ENCODE measurements around the gene SND1. TPM values are rescaled to one million over a fixed set of nuclear protein-coding genes. Genes with fewer than 3 reads are reported as not detected.

Gene SND1
- total and polyA plus RNA-seq, 4 donors: 59.4 to 214 (median 84.1) TPM

DNA sequence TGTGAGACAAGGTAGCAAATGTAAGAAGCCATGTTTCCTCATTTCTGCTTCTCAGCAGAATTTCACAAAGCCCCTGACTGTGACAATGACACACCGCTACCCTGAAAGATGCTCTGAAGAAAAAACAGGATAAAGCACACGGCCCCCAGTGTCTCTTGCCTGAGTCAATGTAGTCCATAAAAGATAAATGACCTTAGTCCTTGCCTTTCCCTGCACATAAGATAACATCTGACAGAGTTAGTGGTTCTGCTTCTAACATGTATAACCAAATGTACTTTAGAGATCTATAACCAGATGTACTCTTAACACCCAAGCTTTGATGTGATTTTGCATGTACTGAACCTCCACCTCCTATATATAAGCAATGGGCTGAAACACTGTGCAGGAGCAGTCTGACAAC, 3.0 kb upstream of the SND1 start:
- no peaks in the 10 kb centered on the region for H3K27me3 ChIP-seq (ENCODE audit: control insufficient read depth in 4 of 4, insufficient read depth in 4 of 4, low read length in 3 of 4)
- TF ChIP-seq RXRA (IDR thresholded peaks at IDR 0.05) (no peak), GABPA (IDR thresholded peaks at IDR 0.05 in 1 of 2, conservative IDR thresholded peaks at IDR 0.05 in 1 of 2) (no peak), HNF4G (IDR thresholded peaks at IDR 0.05) (no peak), TAF1 (conservative IDR thresholded peaks at IDR 0.05) (no peak), NR2F2 (IDR thresholded peaks at IDR 0.05) (no peak), RAD21 (IDR thresholded peaks at IDR 0.05) (no peak)
- TF ChIP-seq, protein P1, sequence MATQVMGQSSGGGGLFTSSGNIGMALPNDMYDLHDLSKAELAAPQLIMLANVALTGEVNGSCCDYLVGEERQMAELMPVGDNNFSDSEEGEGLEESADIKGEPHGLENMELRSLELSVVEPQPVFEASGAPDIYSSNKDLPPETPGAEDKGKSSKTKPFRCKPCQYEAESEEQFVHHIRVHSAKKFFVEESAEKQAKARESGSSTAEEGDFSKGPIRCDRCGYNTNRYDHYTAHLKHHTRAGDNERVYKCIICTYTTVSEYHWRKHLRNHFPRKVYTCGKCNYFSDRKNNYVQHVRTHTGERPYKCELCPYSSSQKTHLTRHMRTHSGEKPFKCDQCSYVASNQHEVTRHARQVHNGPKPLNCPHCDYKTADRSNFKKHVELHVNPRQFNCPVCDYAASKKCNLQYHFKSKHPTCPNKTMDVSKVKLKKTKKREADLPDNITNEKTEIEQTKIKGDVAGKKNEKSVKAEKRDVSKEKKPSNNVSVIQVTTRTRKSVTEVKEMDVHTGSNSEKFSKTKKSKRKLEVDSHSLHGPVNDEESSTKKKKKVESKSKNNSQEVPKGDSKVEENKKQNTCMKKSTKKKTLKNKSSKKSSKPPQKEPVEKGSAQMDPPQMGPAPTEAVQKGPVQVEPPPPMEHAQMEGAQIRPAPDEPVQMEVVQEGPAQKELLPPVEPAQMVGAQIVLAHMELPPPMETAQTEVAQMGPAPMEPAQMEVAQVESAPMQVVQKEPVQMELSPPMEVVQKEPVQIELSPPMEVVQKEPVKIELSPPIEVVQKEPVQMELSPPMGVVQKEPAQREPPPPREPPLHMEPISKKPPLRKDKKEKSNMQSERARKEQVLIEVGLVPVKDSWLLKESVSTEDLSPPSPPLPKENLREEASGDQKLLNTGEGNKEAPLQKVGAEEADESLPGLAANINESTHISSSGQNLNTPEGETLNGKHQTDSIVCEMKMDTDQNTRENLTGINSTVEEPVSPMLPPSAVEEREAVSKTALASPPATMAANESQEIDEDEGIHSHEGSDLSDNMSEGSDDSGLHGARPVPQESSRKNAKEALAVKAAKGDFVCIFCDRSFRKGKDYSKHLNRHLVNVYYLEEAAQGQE (IDR thresholded peaks at IDR 0.05): no peak
- peaks cover 3 to 19% (median 10%) of the 10 kb centered on the region in 4 donors for H3K4me1 ChIP-seq (ENCODE audit: control insufficient read depth in 4 of 4, insufficient read depth in 4 of 4, low read length in 3 of 4)
- DNase-seq (ENCODE audit: low spot score): no peak
- WGBS: 88% methylated on average over 2 of the region's 2 CpGs
- no peaks in the 10 kb centered on the region for H3K36me3 ChIP-seq (ENCODE audit: control insufficient read depth in 4 of 4, insufficient read depth in 3 of 4, low read depth in 1 of 4, low read length in 3 of 4)
- H3K9me3 ChIP-seq (ENCODE audit: control insufficient read depth in 4 of 4, low read length in 3 of 4): no peaks in the 10 kb centered on the region
- H3K27ac ChIP-seq (ENCODE audit: low read depth in 1 of 2, low read length in 2 of 2): no peak overlapping the region
- no peak overlapping the region for H3K9ac ChIP-seq (ENCODE audit: low read depth in 1 of 2, low read length in 2 of 2)
- no peak overlapping the region for H3K4me3 ChIP-seq (ENCODE audit: low read depth in 1 of 3, low read length in 3 of 3)

DNA sequence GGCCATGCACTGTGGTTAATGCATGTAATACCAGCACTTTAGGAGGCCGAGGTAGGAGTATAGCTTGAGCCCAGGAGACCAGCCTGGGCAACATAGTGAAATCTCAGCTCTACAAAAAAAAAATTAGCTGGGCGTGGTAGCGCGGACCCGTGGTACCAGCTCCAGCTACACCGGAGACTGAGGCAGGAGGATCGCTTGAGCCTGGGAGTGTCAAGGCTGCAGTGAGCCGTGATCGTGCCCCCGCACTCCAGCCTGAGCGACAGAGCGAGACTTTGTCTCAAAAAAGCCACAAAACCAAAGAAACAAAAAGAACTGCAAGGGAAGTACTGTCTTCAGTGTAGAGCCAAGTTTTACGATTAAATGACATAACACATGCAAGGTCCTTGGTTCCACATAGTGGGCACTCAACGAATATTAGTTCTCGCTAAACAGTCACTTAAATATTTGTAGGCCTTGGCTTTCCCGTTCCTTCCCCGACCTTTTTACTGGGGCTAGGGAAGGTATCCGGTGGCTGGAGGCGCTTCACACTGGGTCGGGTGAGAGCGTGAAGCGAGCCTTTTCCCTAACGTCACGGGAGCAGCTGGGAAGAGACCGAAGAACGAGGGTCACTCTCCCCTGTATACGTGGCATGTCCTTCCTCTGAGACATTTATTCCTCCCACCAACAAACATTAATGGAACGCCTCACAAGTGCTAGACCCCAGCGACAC, 993 bp upstream of the SND1 start:
- Histone ChIP-seq H3K36me3 (ENCODE audit: control insufficient read depth in 4 of 4, insufficient read depth in 3 of 4, low read depth in 1 of 4, low read length in 3 of 4) (no peaks in the 10 kb centered on the region), H3K4me3 (ENCODE audit: low read depth in 1 of 3, low read length in 3 of 3) (peak overlapping the region; percentile 57 to 80 (median 72))
- 41% methylated on average over 29 of the region's 29 CpGs for WGBS

More for the DNA sequence above, 993 bp upstream of the SND1 start:
- Histone ChIP-seq H3K27ac (ENCODE audit: low read depth in 1 of 2, low read length in 2 of 2) (peak overlapping the region; percentile 92 to 96), H3K4me1 (ENCODE audit: control insufficient read depth in 4 of 4, insufficient read depth in 4 of 4, low read length in 3 of 4) (peaks cover 4 to 38% (median 23%) of the 10 kb centered on the region in 4 donors), H3K9me3 (ENCODE audit: control insufficient read depth in 4 of 4, low read length in 3 of 4) (no peaks in the 10 kb centered on the region), H3K9ac (ENCODE audit: low read depth in 1 of 2, low read length in 2 of 2) (peak overlapping the region; percentile 69 to 90), H3K27me3 (ENCODE audit: control insufficient read depth in 4 of 4, insufficient read depth in 4 of 4, low read length in 3 of 4) (no peaks in the 10 kb centered on the region)
- DNase-seq (ENCODE audit: low spot score): no peak
- TF ChIP-seq GABPA (IDR thresholded peaks at IDR 0.05 in 1 of 2, conservative IDR thresholded peaks at IDR 0.05 in 1 of 2) (no peak), FOXA2 (IDR thresholded peaks at IDR 0.05) (no peak)
- TF ChIP-seq, protein P2, sequence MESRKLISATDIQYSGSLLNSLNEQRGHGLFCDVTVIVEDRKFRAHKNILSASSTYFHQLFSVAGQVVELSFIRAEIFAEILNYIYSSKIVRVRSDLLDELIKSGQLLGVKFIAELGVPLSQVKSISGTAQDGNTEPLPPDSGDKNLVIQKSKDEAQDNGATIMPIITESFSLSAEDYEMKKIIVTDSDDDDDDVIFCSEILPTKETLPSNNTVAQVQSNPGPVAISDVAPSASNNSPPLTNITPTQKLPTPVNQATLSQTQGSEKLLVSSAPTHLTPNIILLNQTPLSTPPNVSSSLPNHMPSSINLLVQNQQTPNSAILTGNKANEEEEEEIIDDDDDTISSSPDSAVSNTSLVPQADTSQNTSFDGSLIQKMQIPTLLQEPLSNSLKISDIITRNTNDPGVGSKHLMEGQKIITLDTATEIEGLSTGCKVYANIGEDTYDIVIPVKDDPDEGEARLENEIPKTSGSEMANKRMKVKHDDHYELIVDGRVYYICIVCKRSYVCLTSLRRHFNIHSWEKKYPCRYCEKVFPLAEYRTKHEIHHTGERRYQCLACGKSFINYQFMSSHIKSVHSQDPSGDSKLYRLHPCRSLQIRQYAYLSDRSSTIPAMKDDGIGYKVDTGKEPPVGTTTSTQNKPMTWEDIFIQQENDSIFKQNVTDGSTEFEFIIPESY (IDR thresholded peaks at IDR 0.05): no peak
- TF ChIP-seq, protein P3, sequence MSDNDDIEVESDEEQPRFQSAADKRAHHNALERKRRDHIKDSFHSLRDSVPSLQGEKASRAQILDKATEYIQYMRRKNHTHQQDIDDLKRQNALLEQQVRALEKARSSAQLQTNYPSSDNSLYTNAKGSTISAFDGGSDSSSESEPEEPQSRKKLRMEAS (IDR thresholded peaks at IDR 0.05): peak; percentile 28

Measured in liver (tissue), 9 donors.